ENCODE data around the gene GREB1.
A peak's percentile ranks its signal among the peaks of the same experiment; 100 is the strongest.

GREB1 gene

DNA sequence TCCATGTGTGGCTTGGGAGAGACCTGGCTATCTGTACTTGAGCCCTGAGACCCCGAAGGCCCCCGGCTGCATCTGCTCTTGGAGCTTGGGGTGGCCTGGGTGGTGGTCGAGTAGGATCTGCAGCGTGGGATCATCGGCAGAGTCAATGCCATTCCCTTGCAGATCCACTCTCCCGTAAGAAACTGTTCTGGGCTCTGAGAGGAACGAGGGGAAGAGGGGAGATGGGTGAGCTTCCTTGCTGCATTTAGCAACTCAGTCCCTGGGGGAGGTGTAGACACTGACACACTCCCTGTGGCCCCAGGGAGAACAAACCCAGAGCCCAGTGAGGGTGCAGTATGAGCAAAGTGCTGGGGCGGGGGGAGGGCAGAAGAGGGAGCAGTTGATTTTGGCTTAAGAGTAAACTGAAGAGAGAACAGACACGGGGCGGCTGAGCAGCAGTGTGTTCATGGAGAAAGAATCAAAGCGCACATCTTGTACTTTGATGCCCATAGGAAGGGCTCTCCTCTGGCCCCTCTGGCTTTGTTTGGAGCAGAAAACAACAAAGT lies 8.5 kb downstream of the GREB1 start:
- no peak overlapping the region; the same call in 1 of the 2 replicates for H3K9ac ChIP-seq (ENCODE audit: low read depth, low read length)
- H3K4me3 ChIP-seq (ENCODE audit: low read length), result no peak overlapping the region
- H3K9me3 ChIP-seq (ENCODE audit: insufficient read depth, low read depth, low read length), result no peaks in the 10 kb centered on the region
- H3K36me3 ChIP-seq (ENCODE audit: insufficient read depth, low read depth, low read length), result no peaks in the 10 kb centered on the region
- peak overlapping the region; percentile 30 for H3K27ac ChIP-seq (ENCODE audit: low read length)
- H3K4me1 ChIP-seq (ENCODE audit: insufficient read depth, low read length), result peaks cover 42% of the 10 kb centered on the region
- no peaks in the 10 kb centered on the region for H3K27me3 ChIP-seq (ENCODE audit: insufficient read depth, low read length)

DNA sequence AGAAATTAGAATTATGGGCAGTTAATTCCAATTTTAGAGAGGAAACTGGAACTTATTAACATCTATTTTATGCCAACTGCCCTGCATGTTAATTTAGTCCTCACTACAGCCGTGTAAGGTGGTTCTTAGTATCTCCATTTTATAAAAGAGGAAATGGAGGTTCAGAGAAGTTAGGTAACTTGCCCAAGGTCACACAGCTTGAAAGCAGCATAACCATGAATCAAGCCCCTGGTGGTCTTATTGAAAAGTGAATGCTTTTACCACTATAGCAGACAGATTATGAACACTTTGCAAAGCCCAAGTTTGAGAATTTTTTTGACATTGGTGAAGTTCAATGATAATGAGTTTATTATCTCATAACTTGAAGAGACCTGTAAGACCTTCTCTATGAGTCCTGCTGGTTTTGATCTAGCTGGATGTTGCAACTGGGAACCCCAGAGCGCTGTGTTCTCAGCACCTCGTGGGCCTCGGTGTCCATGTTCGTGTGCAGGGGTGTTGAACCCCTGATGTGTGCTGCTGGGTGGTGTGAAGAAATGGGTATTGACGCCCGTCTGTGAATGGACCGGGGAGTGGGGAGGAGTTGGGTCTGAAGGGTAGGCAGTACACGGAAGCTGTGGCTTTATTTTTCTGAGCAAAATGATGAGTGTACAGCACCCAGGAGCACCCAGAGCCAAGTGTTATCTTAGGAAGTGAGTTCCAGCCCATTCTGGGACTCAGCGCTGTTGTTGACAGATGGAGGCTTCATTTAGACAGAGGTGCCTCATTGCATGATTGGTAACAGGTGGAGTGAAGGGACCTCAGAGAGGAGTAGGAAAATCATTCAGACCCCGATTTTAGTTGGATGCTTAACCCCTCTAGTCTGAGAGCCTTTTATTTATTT lies 9.7 kb downstream of the GREB1 start:
- no peak overlapping the region for H3K9ac ChIP-seq (ENCODE audit: low read depth, low read length)
- no peak overlapping the region for H3K4me3 ChIP-seq (ENCODE audit: low read length)
- no peak overlapping the region for H3K27ac ChIP-seq (ENCODE audit: low read length)
- H3K36me3 ChIP-seq (ENCODE audit: insufficient read depth, low read depth, low read length), result no peaks in the 10 kb centered on the region
- peaks cover 42% of the 10 kb centered on the region for H3K4me1 ChIP-seq (ENCODE audit: insufficient read depth, low read length)
- no peaks in the 10 kb centered on the region for H3K27me3 ChIP-seq (ENCODE audit: insufficient read depth, low read length)
- H3K9me3 ChIP-seq (ENCODE audit: insufficient read depth, low read depth, low read length), result no peaks in the 10 kb centered on the region

DNA sequence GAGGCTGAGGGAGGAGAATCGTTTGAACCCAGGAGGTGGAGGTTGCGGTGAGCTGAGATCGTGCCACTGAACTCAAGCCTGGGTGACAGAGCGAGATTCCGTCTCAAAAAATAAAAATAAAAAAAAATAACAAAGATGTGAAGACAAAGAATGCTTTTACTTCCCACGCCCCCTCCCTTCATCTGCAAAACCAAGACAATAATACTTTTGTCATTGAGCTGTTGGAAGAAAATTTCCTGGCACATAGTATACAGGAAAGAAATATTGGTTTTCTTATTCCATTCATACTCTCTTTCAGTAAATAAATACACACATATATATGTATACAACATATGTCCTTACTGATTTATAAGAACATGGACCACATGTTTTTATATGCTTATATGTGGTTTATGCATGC lies 12.2 kb downstream of the GREB1 start:
- peaks cover 23% of the 10 kb centered on the region for H3K4me1 ChIP-seq (ENCODE audit: insufficient read depth, low read length)
- no peaks in the 10 kb centered on the region for H3K36me3 ChIP-seq (ENCODE audit: insufficient read depth, low read depth, low read length)
- no peak overlapping the region for H3K9ac ChIP-seq (ENCODE audit: low read depth, low read length)
- no peaks in the 10 kb centered on the region for H3K9me3 ChIP-seq (ENCODE audit: insufficient read depth, low read depth, low read length)
- no peak overlapping the region for H3K27ac ChIP-seq (ENCODE audit: low read length)
- H3K27me3 ChIP-seq (ENCODE audit: insufficient read depth, low read length), result no peaks in the 10 kb centered on the region
- no peak overlapping the region for H3K4me3 ChIP-seq (ENCODE audit: low read length)

GRCh38 chr2:11547912-11548497 lies 14.2 kb downstream of the GREB1 start:
- no peaks in the 10 kb centered on the region for H3K27me3 ChIP-seq (ENCODE audit: insufficient read depth, low read length)
- H3K4me3 ChIP-seq (ENCODE audit: low read length), result no peak overlapping the region
- no peak overlapping the region for H3K9ac ChIP-seq (ENCODE audit: low read depth, low read length)
- H3K9me3 ChIP-seq (ENCODE audit: insufficient read depth, low read depth, low read length), result no peaks in the 10 kb centered on the region
- H3K36me3 ChIP-seq (ENCODE audit: insufficient read depth, low read depth, low read length), result no peaks in the 10 kb centered on the region
- peaks cover 6% of the 10 kb centered on the region; the same call in 1 of the 2 replicates for H3K4me1 ChIP-seq (ENCODE audit: insufficient read depth, low read length)
- H3K27ac ChIP-seq (ENCODE audit: low read length), result no peak overlapping the region

DNA sequence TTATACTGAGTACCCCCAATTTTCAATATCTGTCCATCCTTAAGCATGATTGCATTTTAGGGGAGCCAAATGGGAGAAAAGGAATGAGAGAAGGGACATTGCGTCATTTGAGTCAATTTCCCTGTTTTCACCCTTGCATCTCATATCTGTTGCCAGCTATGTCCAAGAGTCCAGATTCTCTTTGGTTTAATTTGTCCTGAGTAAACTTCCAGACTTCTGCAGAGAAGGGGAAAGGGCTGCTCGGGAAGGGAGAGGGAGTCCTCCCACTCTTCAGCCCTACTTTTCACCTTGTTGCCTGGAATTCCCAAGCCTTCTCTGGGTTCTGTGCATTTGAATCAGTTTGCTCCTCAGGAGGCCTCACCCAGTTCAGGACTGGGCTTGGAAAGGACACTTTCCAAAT lies 16.5 kb downstream of the GREB1 start:
- peaks cover 6% of the 10 kb centered on the region; the same call in 1 of the 2 replicates for H3K4me1 ChIP-seq (ENCODE audit: insufficient read depth, low read length)
- no peaks in the 10 kb centered on the region for H3K9me3 ChIP-seq (ENCODE audit: insufficient read depth, low read depth, low read length)
- no peaks in the 10 kb centered on the region for H3K36me3 ChIP-seq (ENCODE audit: insufficient read depth, low read depth, low read length)
- H3K4me3 ChIP-seq (ENCODE audit: low read length), result no peak overlapping the region
- no peaks in the 10 kb centered on the region for H3K27me3 ChIP-seq (ENCODE audit: insufficient read depth, low read length)
- no peak overlapping the region for H3K9ac ChIP-seq (ENCODE audit: low read depth, low read length)
- H3K27ac ChIP-seq (ENCODE audit: low read length), result no peak overlapping the region

GRCh38 chr2:11550901-11551568 lies 17.2 kb downstream of the GREB1 start:
- H3K9me3 ChIP-seq (ENCODE audit: insufficient read depth, low read depth, low read length), result no peaks in the 10 kb centered on the region
- H3K36me3 ChIP-seq (ENCODE audit: insufficient read depth, low read depth, low read length), result no peaks in the 10 kb centered on the region
- peaks cover 6% of the 10 kb centered on the region; the same call in 1 of the 2 replicates for H3K4me1 ChIP-seq (ENCODE audit: insufficient read depth, low read length)
- H3K27me3 ChIP-seq (ENCODE audit: insufficient read depth, low read length), result no peaks in the 10 kb centered on the region
- no peak overlapping the region for H3K9ac ChIP-seq (ENCODE audit: low read depth, low read length)
- no peak overlapping the region for H3K4me3 ChIP-seq (ENCODE audit: low read length)
- H3K27ac ChIP-seq (ENCODE audit: low read length), result no peak overlapping the region

GRCh38 chr2:11551569-11552259 lies 17.9 kb downstream of the GREB1 start:
- peaks cover 6% of the 10 kb centered on the region; the same call in 1 of the 2 replicates for H3K4me1 ChIP-seq (ENCODE audit: insufficient read depth, low read length)
- no peak overlapping the region for H3K9ac ChIP-seq (ENCODE audit: low read depth, low read length)
- H3K9me3 ChIP-seq (ENCODE audit: insufficient read depth, low read depth, low read length), result no peaks in the 10 kb centered on the region
- H3K27me3 ChIP-seq (ENCODE audit: insufficient read depth, low read length), result no peaks in the 10 kb centered on the region
- no peaks in the 10 kb centered on the region for H3K36me3 ChIP-seq (ENCODE audit: insufficient read depth, low read depth, low read length)
- H3K27ac ChIP-seq (ENCODE audit: low read length), result no peak overlapping the region
- H3K4me3 ChIP-seq (ENCODE audit: low read length), result no peak overlapping the region

- no peaks in the 10 kb centered on the region for H3K36me3 ChIP-seq (ENCODE audit: insufficient read depth, low read depth, low read length)
- H3K9me3 ChIP-seq (ENCODE audit: insufficient read depth, low read depth, low read length), result no peaks in the 10 kb centered on the region
- peaks cover 6% of the 10 kb centered on the region; the same call in 1 of the 2 replicates for H3K4me1 ChIP-seq (ENCODE audit: insufficient read depth, low read length)
- H3K4me3 ChIP-seq (ENCODE audit: low read length), result no peak overlapping the region
- no peak overlapping the region for H3K27ac ChIP-seq (ENCODE audit: low read length)
- no peak overlapping the region for H3K9ac ChIP-seq (ENCODE audit: low read depth, low read length)
- H3K27me3 ChIP-seq (ENCODE audit: insufficient read depth, low read length), result no peaks in the 10 kb centered on the region
These were observed 18.4 kb downstream of the GREB1 start for GRCh38 chr2:11552260-11552638.

DNA sequence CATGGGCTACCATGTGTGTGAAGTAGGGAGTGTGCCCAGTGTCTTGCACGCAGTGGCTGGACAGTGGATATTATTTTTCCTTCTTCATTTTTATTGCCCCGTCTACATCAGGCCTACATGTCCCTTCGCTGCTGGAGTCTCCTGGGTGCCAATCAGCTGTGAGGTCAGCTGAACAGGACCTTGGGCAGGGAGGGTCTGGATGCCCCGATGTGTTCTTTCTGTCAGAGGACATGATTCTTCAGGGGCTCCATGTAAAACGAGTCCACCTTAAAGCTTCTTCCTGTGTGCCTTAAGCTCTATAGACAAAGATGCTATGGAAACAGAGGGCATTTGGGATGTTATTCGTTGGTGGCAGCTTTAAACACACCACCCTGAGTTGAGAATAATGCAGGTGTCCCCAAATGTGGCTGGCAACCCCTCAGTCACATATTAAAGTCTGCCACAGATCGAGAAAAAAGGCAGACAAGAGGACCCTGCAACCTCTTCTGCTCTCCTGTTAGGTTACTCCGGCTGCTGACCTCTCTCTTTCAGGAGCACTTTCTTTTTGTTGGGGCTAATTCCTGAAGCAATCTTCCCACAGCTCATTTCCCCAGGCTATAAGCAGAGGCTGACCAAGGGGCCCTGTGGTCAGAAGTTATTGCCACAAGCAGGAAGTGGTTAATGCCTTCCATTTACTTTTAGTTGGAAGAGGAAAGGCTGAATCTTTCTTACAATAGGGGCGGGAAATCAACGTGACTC lies 20.0 kb downstream of the GREB1 start:
- Histone ChIP-seq H3K4me3 (ENCODE audit: low read length) (no peak overlapping the region), H3K9ac (ENCODE audit: low read depth, low read length) (no peak overlapping the region), H3K4me1 (ENCODE audit: insufficient read depth, low read length) (peaks cover 2% of the 10 kb centered on the region; the same call in 1 of the 2 replicates), H3K9me3 (ENCODE audit: insufficient read depth, low read depth, low read length) (no peaks in the 10 kb centered on the region), H3K27ac (ENCODE audit: low read length) (no peak overlapping the region), H3K36me3 (ENCODE audit: insufficient read depth, low read depth, low read length) (no peaks in the 10 kb centered on the region), H3K27me3 (ENCODE audit: insufficient read depth, low read length) (no peaks in the 10 kb centered on the region)

GRCh38 chr2:11554399-11554716 lies 20.5 kb downstream of the GREB1 start:
- no peaks in the 10 kb centered on the region for H3K27me3 ChIP-seq (ENCODE audit: insufficient read depth, low read length)
- H3K4me3 ChIP-seq (ENCODE audit: low read length), result no peak overlapping the region
- peaks cover 2% of the 10 kb centered on the region; the same call in 1 of the 2 replicates for H3K4me1 ChIP-seq (ENCODE audit: insufficient read depth, low read length)
- H3K27ac ChIP-seq (ENCODE audit: low read length), result no peak overlapping the region
- no peaks in the 10 kb centered on the region for H3K36me3 ChIP-seq (ENCODE audit: insufficient read depth, low read depth, low read length)
- no peaks in the 10 kb centered on the region for H3K9me3 ChIP-seq (ENCODE audit: insufficient read depth, low read depth, low read length)
- H3K9ac ChIP-seq (ENCODE audit: low read depth, low read length), result no peak overlapping the region

Measured in iPS-20b (cell line).